ENCODE data around the gene ASF1B.
A peak's percentile ranks its signal among the peaks of the same experiment; 100 is the strongest.

GRCh38 chr19:14113762-14114414 lies 22.5 kb downstream of the ASF1B start:
- TF ChIP-seq EZH2 (IDR thresholded peaks at IDR 0.05) (no peak), CTCF (IDR thresholded peaks at IDR 0.05) (peak; percentile 24), EZH2phosphoT487 (IDR thresholded peaks at IDR 0.05) (no peak)
